GM12873 (cell line): ENCODE results near the gene SH3RF3.

Experiments used
- TF ChIP-seq, protein P1 (sequence below): IDR thresholded peaks from 2 replicates; pipeline ENCODE4 v1.5.1; 2012; ENCODE audit warnings: low read depth, mild to moderate bottlenecking, moderate library complexity, low read length, control low read depth; ENCODE audit not compliant: insufficient read depth; ENCODE audit errors: missing control alignments

SH3RF3 gene

DNA sequence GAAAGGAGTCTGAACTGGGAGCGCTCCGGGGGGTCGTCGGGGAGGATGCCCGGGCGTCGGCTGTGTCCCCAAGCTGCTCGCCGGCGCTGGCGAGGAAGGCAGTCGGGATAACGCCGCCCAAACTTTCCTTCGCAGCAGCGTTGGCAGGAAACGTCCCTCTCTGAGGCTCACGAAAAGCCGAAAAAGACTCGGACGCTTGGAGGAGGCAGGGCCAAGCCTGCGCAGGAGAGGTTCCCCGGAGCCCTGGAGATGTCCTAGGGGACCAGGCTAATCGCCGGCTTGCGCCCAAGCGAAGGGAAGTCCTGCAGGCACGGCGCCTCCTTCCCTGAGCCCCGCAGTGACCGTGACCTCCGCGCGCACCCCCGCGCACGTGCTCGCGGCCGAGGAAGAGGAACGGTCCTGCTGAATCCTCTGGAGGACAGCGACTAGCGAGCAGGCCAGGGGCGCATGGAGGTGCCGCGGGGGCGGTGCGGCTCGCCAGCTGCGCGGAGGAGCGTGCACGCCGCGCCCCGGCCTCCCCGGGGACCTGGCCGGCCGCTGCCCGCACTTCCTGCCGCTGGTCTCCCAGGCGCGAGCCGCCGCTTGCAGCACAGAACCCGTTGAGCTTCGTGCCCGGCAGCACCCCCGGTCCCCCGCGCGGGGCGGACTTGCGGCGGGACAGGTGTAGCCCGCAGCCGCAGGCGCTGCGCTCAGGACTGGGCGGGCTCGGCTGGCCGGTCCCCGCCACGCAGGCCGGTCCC, at the start of gene SH3RF3:
Gene SH3RF3, plus strand, starts transcription at position 590 of the 740 bp plus-strand sequence.
- TF ChIP-seq, protein P1, sequence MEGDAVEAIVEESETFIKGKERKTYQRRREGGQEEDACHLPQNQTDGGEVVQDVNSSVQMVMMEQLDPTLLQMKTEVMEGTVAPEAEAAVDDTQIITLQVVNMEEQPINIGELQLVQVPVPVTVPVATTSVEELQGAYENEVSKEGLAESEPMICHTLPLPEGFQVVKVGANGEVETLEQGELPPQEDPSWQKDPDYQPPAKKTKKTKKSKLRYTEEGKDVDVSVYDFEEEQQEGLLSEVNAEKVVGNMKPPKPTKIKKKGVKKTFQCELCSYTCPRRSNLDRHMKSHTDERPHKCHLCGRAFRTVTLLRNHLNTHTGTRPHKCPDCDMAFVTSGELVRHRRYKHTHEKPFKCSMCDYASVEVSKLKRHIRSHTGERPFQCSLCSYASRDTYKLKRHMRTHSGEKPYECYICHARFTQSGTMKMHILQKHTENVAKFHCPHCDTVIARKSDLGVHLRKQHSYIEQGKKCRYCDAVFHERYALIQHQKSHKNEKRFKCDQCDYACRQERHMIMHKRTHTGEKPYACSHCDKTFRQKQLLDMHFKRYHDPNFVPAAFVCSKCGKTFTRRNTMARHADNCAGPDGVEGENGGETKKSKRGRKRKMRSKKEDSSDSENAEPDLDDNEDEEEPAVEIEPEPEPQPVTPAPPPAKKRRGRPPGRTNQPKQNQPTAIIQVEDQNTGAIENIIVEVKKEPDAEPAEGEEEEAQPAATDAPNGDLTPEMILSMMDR: no peak

GRCh38 chr2:109079590-109079989, 49.4 kb upstream of the SH3RF3 start:
- TF ChIP-seq, protein P1: no peak

GRCh38 chr2:109080109-109080508, 48.9 kb upstream of the SH3RF3 start:
- TF ChIP-seq, protein P1: no peak

- TF ChIP-seq, protein P1: no peak
Measured at GRCh38 chr2:109080757-109081156, 48.2 kb upstream of the SH3RF3 start.

GRCh38 chr2:109081374-109081773, 47.6 kb upstream of the SH3RF3 start:
- TF ChIP-seq, protein P1: no peak

GRCh38 chr2:109083771-109084170, 45.2 kb upstream of the SH3RF3 start:
- TF ChIP-seq, protein P1: no peak

DNA sequence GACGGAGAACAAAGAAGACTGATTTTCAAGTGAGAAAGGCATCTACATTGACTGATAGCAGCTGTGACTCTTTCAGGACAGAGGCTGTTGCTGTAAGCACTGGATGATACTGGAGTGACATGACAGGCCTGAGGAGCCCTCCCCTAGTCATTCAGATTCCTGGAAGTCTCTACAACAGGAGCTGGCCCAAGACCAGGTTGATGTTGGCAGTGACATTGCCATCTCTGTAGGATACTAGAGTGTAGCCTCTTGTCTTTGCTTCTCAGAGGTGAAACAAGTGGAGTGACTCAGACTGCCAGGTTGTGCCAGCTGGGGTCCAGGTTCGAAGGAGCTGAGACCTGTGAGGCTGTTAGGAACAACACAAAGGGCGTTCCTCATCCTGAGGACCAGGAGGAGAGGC, 44.7 kb upstream of the SH3RF3 start:
- TF ChIP-seq, protein P1: no peak
